Activated CD4-positive, alpha-beta T cell treated with anti-CD3 and anti-CD28 coated beads for 36 hours (primary cell): Measurements from ENCODE around the gene CTSL. TPM values are rescaled to one million over a fixed set of nuclear protein-coding genes. Genes with fewer than 3 reads are reported as not detected.

Experiments used
- ATAC-seq: fragments of 200-7000 bp; cut with Tn5 transposase; one replicate; pipeline ENCODE4 v1.10.0; 2021; ENCODE audit warnings: mild to moderate bottlenecking, moderate library complexity
- CTCF ChIA-PET: fragments of 350-600 bp; sonication (Branson Sonifier 250); formaldehyde crosslinking; loops from one replicate; lab custom pipeline; 2021; ENCODE audit warnings: antibody characterized with exemption; lab: Charles Lee
- POLR2A ChIA-PET: fragments of 350-600 bp; sonication (Branson Sonifier 250); formaldehyde crosslinking; loops from one replicate; lab custom pipeline; 2021; ENCODE audit warnings: antibody characterized with exemption, inconsistent platforms; lab: Charles Lee
- DNase-seq: peaks from one replicate; pipeline ENCODE4 v3.0.0-alpha.2; 2020
- H3K27ac Mint-ChIP-seq: one replicate; pipeline ENCODE4 v1.8.0; 2021; ENCODE audit warnings: mixed read lengths
- H3K27me3 Mint-ChIP-seq: one replicate; pipeline ENCODE4 v1.8.0; 2021; ENCODE audit warnings: mixed read lengths
- H3K36me3 Mint-ChIP-seq: one replicate; pipeline ENCODE4 v1.8.0; 2021; ENCODE audit warnings: low read depth, mixed read lengths
- H3K4me1 Mint-ChIP-seq: one replicate; pipeline ENCODE4 v1.8.0; 2021; ENCODE audit warnings: mixed read lengths
- H3K4me3 Mint-ChIP-seq: one replicate; pipeline ENCODE4 v1.8.0; 2021; ENCODE audit warnings: mild to moderate bottlenecking, moderate library complexity, mixed read lengths
- H3K9me3 Mint-ChIP-seq: one replicate; pipeline ENCODE4 v1.8.0; 2021; ENCODE audit warnings: low read depth, mixed read lengths
- intact Hi-C, 2 experiments: fragments of 100-400 bp; cut with DNase I in 1 of 2; cut with micrococcal nuclease in 1 of 2; formaldehyde crosslinking; loops; one replicate each; pipeline versions ENCODE4 v1.14.2 to v1.15.1; 2022 to 2024; cut with DNase I, micrococcal nuclease
- total RNA-seq, 2 experiments: library from RNA; stranded (reverse); gene quantifications; one replicate each; pipeline ENCODE4 v1.2.3, GENCODE V29; 2021

CTSL gene
- total RNA-seq, 2 experiments from 2014 or later = 4.6 to 6.1 TPM

- no peak overlapping the region for H3K27ac Mint-ChIP-seq
- H3K9me3 Mint-ChIP-seq = no peaks in the 10 kb centered on the region
- no peak overlapping the region for H3K4me3 Mint-ChIP-seq
- ATAC-seq = no peak
- H3K27me3 Mint-ChIP-seq = peaks cover 8% of the 10 kb centered on the region
- ChIA-PET POLR2A (interaction anchor here (0.7 kb wide), 1 partner anchor 355 kb away, joined by 5 read pairs; no protein-coding TSS in a partner anchor), CTCF (interaction anchor here (0.6 kb wide), 1 partner anchor 95 kb away, joined by 4 read pairs; no protein-coding TSS in a partner anchor)
- intact Hi-C loops = loop anchor here in 1 of 2 experiments (5.0 kb wide), 1 partner anchor 83 kb away; no protein-coding TSS in a partner anchor
- peaks cover 43% of the 10 kb centered on the region for H3K4me1 Mint-ChIP-seq
- DNase-seq = no peak
- peaks cover 10% of the 10 kb centered on the region for H3K36me3 Mint-ChIP-seq
Measured at GRCh38 chr9:87729246-87729645, 3.3 kb downstream of the CTSL start.

GRCh38 chr9:87731321-87731720, 5.4 kb downstream of the CTSL start:
- H3K4me1 Mint-ChIP-seq = peaks cover 38% of the 10 kb centered on the region
- ATAC-seq (no peak), DNase-seq (no peak)
- POLR2A ChIA-PET = no interaction called here
- peaks cover 10% of the 10 kb centered on the region for H3K36me3 Mint-ChIP-seq
- no peak overlapping the region for H3K27ac Mint-ChIP-seq
- CTCF ChIA-PET = interaction anchor here (1.5 kb wide), 1 partner anchor 16 kb away, joined by 3 read pairs; no protein-coding TSS in a partner anchor
- intact Hi-C loops = no loop called here
- H3K27me3 Mint-ChIP-seq = peaks cover 7% of the 10 kb centered on the region
- no peak overlapping the region for H3K4me3 Mint-ChIP-seq
- H3K9me3 Mint-ChIP-seq = no peaks in the 10 kb centered on the region

GRCh38 chr9:87732344-87732743, 6.4 kb downstream of the CTSL start:
- Mint-ChIP-seq H3K4me1 (peaks cover 31% of the 10 kb centered on the region), H3K9me3 (no peaks in the 10 kb centered on the region), H3K36me3 (peaks cover 10% of the 10 kb centered on the region), H3K27me3 (peaks cover 7% of the 10 kb centered on the region), H3K4me3 (no peak overlapping the region), H3K27ac (no peak overlapping the region)
- ChIA-PET POLR2A (no interaction called here), CTCF (interaction anchor here (1.4 to 1.5 kb wide), 2 partner anchors 17 to 18 kb away, joined by 3 to 4 read pairs; no protein-coding TSS in a partner anchor)
- no peak for ATAC-seq
- DNase-seq = no peak
- intact Hi-C loops = no loop called here

GRCh38 chr9:87732756-87733155, 6.8 kb downstream of the CTSL start:
- no peak overlapping the region for H3K4me3 Mint-ChIP-seq
- intact Hi-C loops = no loop called here

GRCh38 chr9:87733273-87734052, 7.5 kb downstream of the CTSL start:
- ATAC-seq = no peak
- CTCF ChIA-PET = interaction anchor here (1.3 to 1.4 kb wide), 2 partner anchors 19 to 71 kb away, joined by 3 to 4 read pairs; no protein-coding TSS in a partner anchor
- DNase-seq = no peak
- POLR2A ChIA-PET = no interaction called here
- Mint-ChIP-seq H3K9me3 (no peaks in the 10 kb centered on the region), H3K27ac (no peak overlapping the region), H3K36me3 (peaks cover 8% of the 10 kb centered on the region), H3K4me3 (no peak overlapping the region), H3K4me1 (peaks cover 21% of the 10 kb centered on the region), H3K27me3 (peaks cover 5% of the 10 kb centered on the region)
- intact Hi-C loops = no loop called here

More at GRCh38 chr9:87732756-87733155, 6.8 kb downstream of the CTSL start:
- H3K27ac Mint-ChIP-seq = no peak overlapping the region
- POLR2A ChIA-PET = no interaction called here
- H3K27me3 Mint-ChIP-seq = peaks cover 6% of the 10 kb centered on the region
- CTCF ChIA-PET = interaction anchor here (1.4 kb wide), 1 partner anchor 18 kb away, joined by 4 read pairs; no protein-coding TSS in a partner anchor
- H3K36me3 Mint-ChIP-seq = peaks cover 9% of the 10 kb centered on the region
- H3K4me1 Mint-ChIP-seq = peaks cover 28% of the 10 kb centered on the region
- no peak for ATAC-seq
- no peaks in the 10 kb centered on the region for H3K9me3 Mint-ChIP-seq
- DNase-seq = no peak

- H3K27me3 Mint-ChIP-seq = peaks cover 5% of the 10 kb centered on the region
- intact Hi-C loops = no loop called here
- H3K4me1 Mint-ChIP-seq = peaks cover 14% of the 10 kb centered on the region
- DNase-seq (no peak), ATAC-seq (no peak)
- H3K27ac Mint-ChIP-seq = no peak overlapping the region
- H3K36me3 Mint-ChIP-seq = peaks cover 8% of the 10 kb centered on the region
- H3K9me3 Mint-ChIP-seq = no peaks in the 10 kb centered on the region
- ChIA-PET POLR2A (no interaction called here), CTCF (interaction anchor here (1.3 kb wide), 1 partner anchor 72 kb away, joined by 3 read pairs; no protein-coding TSS in a partner anchor)
- H3K4me3 Mint-ChIP-seq = no peak overlapping the region
Measured at GRCh38 chr9:87734106-87734505, 8.2 kb downstream of the CTSL start.

- H3K36me3 Mint-ChIP-seq = no peaks in the 10 kb centered on the region
- H3K27ac Mint-ChIP-seq = no peak overlapping the region
- no peak for DNase-seq
- H3K27me3 Mint-ChIP-seq = peaks cover 6% of the 10 kb centered on the region
- POLR2A ChIA-PET = no interaction called here
- ATAC-seq = no peak
- intact Hi-C loops = no loop called here
- peaks cover 4% of the 10 kb centered on the region for H3K9me3 Mint-ChIP-seq
- no peak overlapping the region for H3K4me3 Mint-ChIP-seq
- CTCF ChIA-PET = no interaction called here
- H3K4me1 Mint-ChIP-seq = peaks cover 19% of the 10 kb centered on the region
Measured at GRCh38 chr9:87739546-87739945, 13.6 kb downstream of the CTSL start.

GRCh38 chr9:87740209-87740608, 14.3 kb downstream of the CTSL start:
- H3K36me3 Mint-ChIP-seq = no peaks in the 10 kb centered on the region
- intact Hi-C loops = no loop called here
- H3K4me1 Mint-ChIP-seq = peaks cover 19% of the 10 kb centered on the region
- H3K27me3 Mint-ChIP-seq = peaks cover 6% of the 10 kb centered on the region
- H3K27ac Mint-ChIP-seq = no peak overlapping the region
- H3K4me3 Mint-ChIP-seq = no peak overlapping the region
- ATAC-seq (no peak), DNase-seq (no peak)
- ChIA-PET POLR2A (no interaction called here), CTCF (no interaction called here)
- peaks cover 4% of the 10 kb centered on the region for H3K9me3 Mint-ChIP-seq

GRCh38 chr9:87741326-87741725, 15.4 kb downstream of the CTSL start:
- intact Hi-C loops = no loop called here
- H3K27me3 Mint-ChIP-seq = peaks cover 3% of the 10 kb centered on the region
- DNase-seq (no peak), ATAC-seq (no peak)
- H3K4me3 Mint-ChIP-seq = no peak overlapping the region
- no peaks in the 10 kb centered on the region for H3K36me3 Mint-ChIP-seq
- peaks cover 4% of the 10 kb centered on the region for H3K9me3 Mint-ChIP-seq
- peaks cover 19% of the 10 kb centered on the region for H3K4me1 Mint-ChIP-seq
- H3K27ac Mint-ChIP-seq = no peak overlapping the region
- POLR2A ChIA-PET = no interaction called here
- CTCF ChIA-PET = interaction anchor here (1.5 kb wide), 1 partner anchor 32 kb away, joined by 4 read pairs; no protein-coding TSS in a partner anchor

GRCh38 chr9:87741891-87742290, 16.0 kb downstream of the CTSL start:
- ATAC-seq (no peak), DNase-seq (no peak)
- H3K36me3 Mint-ChIP-seq = no peaks in the 10 kb centered on the region
- intact Hi-C loops = no loop called here
- ChIA-PET POLR2A (no interaction called here), CTCF (interaction anchor here (1.5 kb wide), 1 partner anchor 32 kb away, joined by 4 read pairs; no protein-coding TSS in a partner anchor)
- H3K27me3 Mint-ChIP-seq = peaks cover 4% of the 10 kb centered on the region
- H3K4me3 Mint-ChIP-seq = no peak overlapping the region
- H3K27ac Mint-ChIP-seq = no peak overlapping the region
- H3K4me1 Mint-ChIP-seq = peaks cover 19% of the 10 kb centered on the region
- peaks cover 4% of the 10 kb centered on the region for H3K9me3 Mint-ChIP-seq

- Mint-ChIP-seq H3K9me3 (peaks cover 4% of the 10 kb centered on the region), H3K36me3 (no peaks in the 10 kb centered on the region), H3K27ac (no peak overlapping the region), H3K4me3 (no peak overlapping the region), H3K27me3 (peaks cover 6% of the 10 kb centered on the region), H3K4me1 (peaks cover 19% of the 10 kb centered on the region)
- ChIA-PET POLR2A (no interaction called here), CTCF (interaction anchor here (1.5 kb wide), 1 partner anchor 30 kb away, joined by 4 read pairs; no protein-coding TSS in a partner anchor)
- ATAC-seq = no peak
- no peak for DNase-seq
- intact Hi-C loops = no loop called here
Measured at GRCh38 chr9:87742813-87743428, 17.0 kb downstream of the CTSL start.
